Osteocyte (in vitro differentiated cells): ENCODE data around the gene C1QTNF8. TPM values are rescaled to one million over a fixed set of nuclear protein-coding genes. Genes with fewer than 3 reads are reported as not detected.
"Not testable (repeated sequence)": the region's sequence is repeated elsewhere in the genome, so short reads cannot be mapped to it uniquely, and the experiment has no call there.

Experiments used
- DNase-seq: peaks from one replicate; pipeline ENCODE4 v3.0.0; 2021; ENCODE audit warnings: mixed read lengths; ENCODE audit not compliant: unreplicated experiment; ENCODE audit errors: extremely low spot score
- H3K27ac Mint-ChIP-seq: one replicate; pipeline ENCODE4 v1.8.0; 2021; ENCODE audit warnings: mild to moderate bottlenecking, mixed read lengths; ENCODE audit not compliant: unreplicated experiment
- H3K27me3 Mint-ChIP-seq: one replicate; pipeline ENCODE4 v1.8.0; 2021; ENCODE audit warnings: mixed read lengths; ENCODE audit not compliant: unreplicated experiment
- H3K36me3 Mint-ChIP-seq: one replicate; pipeline ENCODE4 v1.8.0; 2021; ENCODE audit warnings: mixed read lengths; ENCODE audit not compliant: unreplicated experiment
- H3K4me1 Mint-ChIP-seq: one replicate; pipeline ENCODE4 v1.8.0; 2021; ENCODE audit warnings: mixed read lengths; ENCODE audit not compliant: unreplicated experiment
- H3K4me3 Mint-ChIP-seq: one replicate; pipeline ENCODE4 v1.8.0; 2021; ENCODE audit warnings: mild to moderate bottlenecking, moderate library complexity, mixed read lengths; ENCODE audit not compliant: unreplicated experiment
- H3K9me3 Mint-ChIP-seq: one replicate; pipeline ENCODE4 v1.8.0; 2021; ENCODE audit warnings: mixed read lengths; ENCODE audit not compliant: unreplicated experiment
- CTCF ChIP-seq: fragments of 200-600 bp; sonication (generic); IDR thresholded peaks from 2 replicates; pipeline ENCODE4 v1.5.0; 2021; ENCODE audit warnings: antibody characterized with exemption, mild to moderate bottlenecking, moderate library complexity
- total RNA-seq: library from RNA; stranded (reverse); gene quantifications from 2 replicates; pipeline ENCODE4 v1.2.1, GENCODE V29; 2021

C1QTNF8 gene
- total RNA-seq, 1 donor from 2014 or later: not detected

GRCh38 chr16:1088295-1089170 lies 7.5 kb downstream of the C1QTNF8 start:
- no peaks in the 10 kb centered on the region for H3K4me1 Mint-ChIP-seq
- no peak for TF ChIP-seq CTCF
- DNase-seq: no peak
- H3K27ac Mint-ChIP-seq: no peak overlapping the region
- H3K9me3 Mint-ChIP-seq: peaks cover 12% of the 10 kb centered on the region
- no peak overlapping the region for H3K4me3 Mint-ChIP-seq
- H3K27me3 Mint-ChIP-seq: peaks cover 8% of the 10 kb centered on the region
- no peaks in the 10 kb centered on the region for H3K36me3 Mint-ChIP-seq

- DNase-seq, H3K4me1 Mint-ChIP-seq, H3K36me3 Mint-ChIP-seq, H3K27ac Mint-ChIP-seq, H3K4me3 Mint-ChIP-seq: not testable (repeated sequence)
- Mint-ChIP-seq H3K9me3 (peaks cover 12% of the 10 kb centered on the region), H3K27me3 (peaks cover 10% of the 10 kb centered on the region)
Observed at GRCh38 chr16:1086443-1086842, 9.6 kb downstream of the C1QTNF8 start.

DNA sequence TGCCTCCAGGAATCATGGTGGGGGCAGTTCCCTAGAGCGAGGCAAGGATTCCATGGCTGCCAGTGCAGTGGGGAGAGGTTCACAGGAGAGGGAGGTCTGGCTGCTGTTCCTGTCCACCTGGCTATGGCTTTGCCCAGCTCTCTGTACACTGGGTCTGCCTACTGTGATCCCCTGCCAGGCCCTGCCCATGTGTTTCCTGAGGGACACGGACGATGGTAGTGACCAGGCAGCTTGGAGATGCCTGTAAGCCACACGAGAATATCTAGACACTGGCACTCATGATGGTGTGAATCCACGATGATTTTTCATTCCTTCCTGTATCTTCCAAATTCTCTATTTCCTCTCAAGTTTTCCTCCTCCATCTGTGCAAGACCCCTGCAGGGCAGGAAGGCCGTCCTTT lies 11.1 kb downstream of the C1QTNF8 start:
- no peak for TF ChIP-seq CTCF
- Mint-ChIP-seq H3K4me1 (peaks cover 7% of the 10 kb centered on the region), H3K4me3 (no peak overlapping the region), H3K27me3 (peaks cover 10% of the 10 kb centered on the region), H3K9me3 (peaks cover 12% of the 10 kb centered on the region), H3K27ac (no peak overlapping the region), H3K36me3 (no peaks in the 10 kb centered on the region)
- no peak for DNase-seq

DNA sequence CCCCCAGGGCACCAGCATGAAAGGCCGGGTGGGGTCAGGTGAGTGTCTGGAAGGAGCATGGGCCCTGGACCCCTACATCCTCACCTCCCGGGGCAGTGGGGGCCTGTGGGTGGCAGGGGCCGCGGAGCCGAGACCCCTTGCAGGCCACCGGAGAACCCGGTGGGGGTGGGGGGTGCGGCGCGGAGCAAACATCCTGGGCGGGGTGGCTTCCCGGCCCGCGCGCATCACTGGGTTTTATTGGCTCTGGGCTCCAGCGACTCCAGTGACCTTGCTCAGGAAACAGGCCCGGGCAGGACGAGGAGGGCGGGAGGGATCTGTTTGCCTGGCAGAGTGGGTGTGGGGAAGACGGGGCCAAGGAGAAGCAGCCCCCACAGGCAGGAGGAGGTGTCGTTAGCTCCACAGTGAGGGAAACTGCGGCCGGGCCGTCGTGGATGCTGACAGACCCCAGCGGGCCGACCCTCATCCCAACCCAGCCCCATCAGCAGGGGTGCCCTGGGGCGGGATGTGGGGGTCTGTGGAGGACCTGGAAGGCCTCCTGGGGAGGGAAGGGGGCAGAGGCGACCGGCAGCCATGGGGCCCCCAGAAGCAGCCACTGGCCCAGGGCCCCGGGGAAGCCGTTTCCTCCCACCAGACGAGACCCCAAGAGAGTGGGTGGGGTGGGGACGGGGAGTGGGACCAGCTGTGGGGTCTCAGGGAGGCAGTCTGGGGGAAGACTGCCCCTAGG lies 12.9 kb downstream of the C1QTNF8 start:
- Mint-ChIP-seq H3K4me3 (no peak overlapping the region), H3K27me3 (peaks cover 7% of the 10 kb centered on the region), H3K36me3 (no peaks in the 10 kb centered on the region), H3K27ac (no peak overlapping the region), H3K9me3 (peaks cover 12% of the 10 kb centered on the region), H3K4me1 (peaks cover 7% of the 10 kb centered on the region)
- TF ChIP-seq CTCF: no peak
- DNase-seq: no peak

DNA sequence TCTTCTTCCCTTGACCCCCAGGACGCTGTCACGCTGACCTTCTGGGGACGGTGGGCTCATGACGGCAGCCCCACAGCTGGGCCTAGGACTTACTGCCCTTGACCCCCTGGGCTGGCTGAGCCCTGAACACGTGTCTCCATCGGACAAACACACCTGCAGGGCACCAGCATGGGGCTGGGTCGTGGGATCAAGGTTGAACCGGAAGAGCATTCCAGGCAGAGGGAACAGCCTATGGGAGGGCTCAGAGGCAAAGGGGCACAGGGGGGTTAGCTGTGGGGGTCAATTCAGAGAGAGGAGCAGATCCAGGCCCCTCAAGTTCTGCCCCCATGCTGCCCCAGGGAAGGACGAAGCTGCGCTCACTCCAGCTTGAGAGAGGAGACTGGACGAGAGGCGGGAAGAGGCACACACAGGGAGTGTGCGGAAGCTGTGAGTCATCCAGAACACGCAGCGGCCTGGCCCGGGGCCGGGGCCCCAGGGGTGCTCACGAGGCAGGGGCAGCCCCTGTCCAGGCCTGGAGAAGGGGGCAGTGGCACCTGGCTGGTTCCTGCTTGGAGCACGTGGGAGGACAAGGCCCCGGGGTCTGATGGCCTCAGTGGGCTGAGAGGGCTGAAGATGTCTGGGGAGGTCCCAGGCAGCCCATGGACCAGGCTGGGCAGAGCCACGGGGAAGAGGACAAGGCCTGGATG lies 13.6 kb downstream of the C1QTNF8 start:
- peaks cover 12% of the 10 kb centered on the region for H3K9me3 Mint-ChIP-seq
- H3K36me3 Mint-ChIP-seq: no peaks in the 10 kb centered on the region
- H3K4me3 Mint-ChIP-seq: no peak overlapping the region
- H3K4me1 Mint-ChIP-seq: peaks cover 7% of the 10 kb centered on the region
- H3K27ac Mint-ChIP-seq: no peak overlapping the region
- no peak for TF ChIP-seq CTCF
- no peak for DNase-seq
- peaks cover 2% of the 10 kb centered on the region for H3K27me3 Mint-ChIP-seq
